Stimulated activated CD8-positive, alpha-beta memory T cell treated with anti-CD3 and anti-CD28 coated beads, Interleukin-7, amount 100 ng/mL, for 1 hour (primary cell): ENCODE results near the gene FAM118A.
"Not testable (repeated sequence)": the region's sequence is repeated elsewhere in the genome, so short reads cannot be mapped to it uniquely, and the experiment has no call there.

ENCODE experiments used
- DNase-seq, 2 donors: peaks; one replicate each; pipeline ENCODE4 v3.0.0-alpha.2; 2020; ENCODE audit warnings: low read depth in 2 of 2

FAM118A gene

DNA sequence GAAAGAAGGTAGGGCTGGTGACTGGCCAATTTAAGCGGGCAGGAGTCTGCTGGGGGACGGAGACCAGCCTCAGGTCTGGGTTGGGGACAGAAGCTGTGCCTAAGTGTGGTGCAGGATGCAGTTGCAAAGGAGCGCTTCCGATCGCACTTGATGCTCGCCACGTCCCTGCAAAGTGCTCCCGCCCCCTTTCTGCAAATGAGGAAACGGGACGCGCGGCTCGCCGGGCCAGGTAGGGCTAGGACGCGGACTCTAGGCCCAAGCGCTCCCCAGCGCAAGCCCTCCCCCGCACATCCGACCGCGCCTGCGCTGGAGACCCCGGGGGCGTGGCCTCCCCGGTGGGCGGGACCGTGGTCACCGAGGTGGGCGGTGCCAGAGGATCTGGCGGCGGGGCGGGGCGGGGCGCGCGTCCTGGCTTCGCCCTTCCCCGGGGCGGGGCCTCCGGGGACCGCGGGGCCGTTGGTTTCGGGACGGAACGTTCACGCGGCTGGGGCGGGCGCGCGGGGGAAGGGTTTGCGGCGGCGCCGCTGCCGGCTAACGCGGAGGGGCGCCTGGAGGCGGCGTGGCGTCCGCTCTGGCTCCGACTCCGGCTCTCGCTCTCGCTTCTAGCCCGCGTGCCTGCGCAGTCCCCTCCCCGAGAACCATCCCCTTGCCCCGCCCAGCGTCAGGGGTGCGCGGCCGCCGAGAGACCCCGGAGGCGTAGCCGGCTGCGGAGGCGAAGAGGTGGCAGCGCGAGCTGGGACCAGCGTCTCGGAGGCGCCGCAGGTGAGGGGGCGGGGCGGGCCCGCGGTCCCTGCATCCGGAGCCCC is at the start of gene FAM118A:
FAM118A (plus strand) TSS at position 513 of the 806 bp plus-strand sequence. CDS start 12,446 bp downstream, outside the sequence.
- DNase-seq: peak; percentile 96 to 99

DNA sequence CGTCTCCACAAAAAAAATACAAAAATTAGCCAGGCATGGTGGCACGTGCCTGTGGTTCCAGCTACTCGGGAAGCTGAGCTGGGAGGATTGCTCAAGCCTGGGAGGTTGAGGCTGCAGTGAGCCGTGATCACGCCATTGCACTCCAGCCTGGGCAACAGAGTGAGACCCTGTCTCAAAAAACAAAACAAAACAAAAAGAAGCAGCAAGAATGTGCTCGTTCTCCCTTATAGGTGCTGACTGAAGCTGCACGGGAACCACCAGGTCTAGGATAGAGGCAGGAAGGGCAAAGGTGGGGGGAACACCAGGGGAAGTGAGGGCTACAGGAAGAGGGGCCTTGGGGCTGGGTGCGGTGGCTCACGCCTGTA is 49.4 kb upstream of the FAM118A start:
- not testable (repeated sequence) for DNase-seq

DNA sequence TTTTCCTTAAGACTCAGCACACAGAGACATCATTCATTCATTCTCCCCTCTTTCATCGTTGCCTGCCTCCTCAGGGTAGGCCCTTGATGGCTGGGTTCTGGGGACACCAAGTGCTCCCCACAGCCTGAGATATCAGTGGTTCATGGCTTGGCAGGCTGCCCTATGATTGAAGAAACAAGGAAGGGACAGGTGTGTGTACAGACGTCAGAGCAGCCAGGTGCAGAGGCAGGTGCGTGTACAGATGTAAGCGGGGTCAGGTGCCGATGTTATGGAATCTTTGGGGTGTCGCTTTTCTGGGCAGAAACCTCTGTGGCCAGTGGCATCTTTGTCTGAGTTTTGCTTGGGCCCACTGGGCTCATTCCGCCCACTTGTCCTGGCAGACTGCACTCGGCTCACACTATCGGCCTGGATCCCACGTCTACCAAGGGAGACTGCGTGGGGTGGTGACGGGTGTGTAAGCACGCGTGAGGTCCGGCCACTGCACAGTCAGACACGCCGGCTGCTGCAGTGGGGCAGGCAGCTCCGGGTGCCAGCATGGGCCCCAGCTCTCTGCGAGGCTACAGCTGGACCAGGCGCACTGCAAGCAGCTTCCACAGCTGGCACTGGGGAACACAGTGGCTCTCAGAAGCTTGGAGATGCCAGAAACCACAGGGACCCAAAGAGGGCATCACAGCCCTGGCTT is 48.2 kb upstream of the FAM118A start:
- DNase-seq: no peak

DNA sequence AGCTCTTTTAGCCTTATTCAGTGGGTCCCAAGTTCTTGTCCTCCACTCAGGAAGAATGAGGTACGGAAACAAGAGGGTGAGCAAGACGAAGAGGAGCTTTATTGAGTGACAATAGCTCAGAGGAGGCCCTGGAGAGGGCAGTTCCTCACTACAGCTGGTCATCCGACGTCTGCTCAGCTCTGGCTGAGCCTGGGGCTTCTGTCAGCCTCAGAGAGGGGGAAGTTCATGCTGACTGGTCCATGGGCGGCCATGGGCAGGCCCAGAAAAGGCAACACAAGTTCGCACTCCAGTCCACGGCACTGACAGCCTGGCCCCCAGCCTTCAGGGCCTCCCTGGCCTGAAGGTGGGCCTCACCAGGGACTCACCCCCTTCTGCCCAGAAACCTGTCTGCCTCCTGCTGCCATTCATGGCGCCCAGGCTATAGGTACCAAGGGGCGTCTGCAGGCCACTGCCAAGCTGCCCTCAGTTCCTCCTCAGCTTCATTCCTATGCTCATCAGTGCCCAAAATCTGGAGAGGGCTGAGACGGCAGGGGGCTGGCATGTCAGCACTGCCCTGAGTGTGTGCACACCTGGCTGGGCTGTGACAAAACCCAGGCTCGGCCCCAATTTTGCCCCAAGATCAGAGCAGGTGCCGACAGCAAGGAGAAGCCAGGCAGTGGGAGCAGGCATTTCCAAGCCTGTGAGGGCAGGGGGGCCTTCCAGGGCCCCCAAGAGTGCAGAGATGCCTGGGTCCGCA is 47.4 kb upstream of the FAM118A start:
- no peak for DNase-seq

DNA sequence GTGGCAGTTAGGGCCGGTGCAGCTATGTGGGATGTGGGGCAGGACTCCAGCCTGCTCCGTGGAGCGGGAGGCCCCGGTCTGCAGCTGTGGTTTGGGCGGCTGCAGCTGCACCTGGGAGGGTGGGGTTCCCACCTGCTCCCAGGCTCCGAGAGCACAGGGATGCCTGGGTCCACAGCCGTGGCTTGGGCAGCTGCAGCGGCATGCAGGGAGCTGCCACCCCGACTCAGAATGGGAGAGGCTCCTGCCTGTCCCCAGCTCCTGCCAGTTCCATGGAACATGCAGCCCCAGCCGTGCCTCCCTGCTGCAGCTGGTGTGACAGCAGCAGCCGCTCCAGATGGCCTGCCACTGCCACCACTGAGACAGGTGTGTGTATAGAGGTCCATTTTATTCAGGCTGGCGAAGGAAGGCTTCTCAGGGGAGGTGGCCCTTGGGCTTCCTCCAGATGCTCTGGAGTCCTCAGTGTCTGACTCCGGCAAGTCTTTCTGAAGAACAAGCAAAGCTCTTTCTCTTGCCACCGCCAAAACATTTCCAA is 46.7 kb upstream of the FAM118A start:
- DNase-seq: no peak

DNA sequence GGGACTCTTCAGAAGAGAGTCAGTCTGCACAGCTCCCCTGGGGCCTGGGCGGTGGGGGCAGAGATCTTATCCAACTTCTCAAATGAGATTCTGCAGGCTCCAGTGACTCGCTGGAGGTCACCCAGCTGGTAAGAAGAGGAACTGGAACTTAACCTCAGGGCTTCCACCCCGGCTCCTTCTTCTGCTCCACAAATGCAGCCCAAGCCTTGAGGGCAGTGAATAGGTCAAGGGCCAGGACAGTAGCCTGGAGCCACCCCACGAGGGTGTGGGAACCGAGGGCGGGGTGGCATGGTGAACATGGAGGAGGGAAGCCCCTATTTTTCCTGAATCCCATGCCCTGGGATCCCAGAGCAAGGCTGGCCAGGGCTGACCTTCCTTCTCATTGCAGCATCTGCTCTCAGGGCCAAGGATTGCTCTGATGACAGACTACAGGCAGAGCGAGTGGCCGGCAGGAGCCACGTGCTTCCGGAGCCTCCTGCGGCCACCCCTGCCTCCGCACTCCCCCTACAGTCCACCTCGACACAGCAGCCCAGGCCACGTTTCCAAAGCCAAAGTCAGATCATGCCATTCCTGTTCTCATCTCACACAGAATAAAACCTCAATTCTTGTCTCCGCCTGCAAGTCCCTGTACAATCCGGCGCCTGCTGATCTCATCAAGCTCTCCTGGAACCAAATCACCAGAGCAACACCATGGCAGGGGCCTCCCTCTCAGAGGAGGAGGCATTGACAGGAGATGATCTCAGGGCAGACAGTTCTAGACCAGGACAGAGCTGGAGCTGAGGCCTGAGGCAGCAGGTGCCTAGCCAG is 46.1 kb upstream of the FAM118A start:
- DNase-seq: no peak

DNA sequence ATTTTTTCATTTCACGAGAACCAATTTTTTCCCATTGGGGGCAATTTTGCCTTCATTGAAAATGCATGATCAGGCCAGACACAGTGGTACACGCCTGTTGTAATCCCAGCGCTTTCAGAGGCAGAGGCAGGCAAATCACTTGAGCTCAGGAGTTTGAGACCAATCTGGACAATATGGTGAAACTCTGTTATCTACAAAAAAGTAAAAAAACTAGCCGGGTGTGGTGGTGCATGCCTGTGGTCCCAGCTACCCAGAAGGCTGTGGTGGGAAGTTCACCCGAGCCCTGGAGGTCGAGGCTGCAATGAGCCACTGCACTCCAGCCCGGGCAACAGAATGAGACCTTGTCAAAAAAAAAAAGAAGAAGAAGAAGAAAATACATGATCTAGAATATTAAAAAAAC is 44.2 kb upstream of the FAM118A start:
- DNase-seq: no peak

DNA sequence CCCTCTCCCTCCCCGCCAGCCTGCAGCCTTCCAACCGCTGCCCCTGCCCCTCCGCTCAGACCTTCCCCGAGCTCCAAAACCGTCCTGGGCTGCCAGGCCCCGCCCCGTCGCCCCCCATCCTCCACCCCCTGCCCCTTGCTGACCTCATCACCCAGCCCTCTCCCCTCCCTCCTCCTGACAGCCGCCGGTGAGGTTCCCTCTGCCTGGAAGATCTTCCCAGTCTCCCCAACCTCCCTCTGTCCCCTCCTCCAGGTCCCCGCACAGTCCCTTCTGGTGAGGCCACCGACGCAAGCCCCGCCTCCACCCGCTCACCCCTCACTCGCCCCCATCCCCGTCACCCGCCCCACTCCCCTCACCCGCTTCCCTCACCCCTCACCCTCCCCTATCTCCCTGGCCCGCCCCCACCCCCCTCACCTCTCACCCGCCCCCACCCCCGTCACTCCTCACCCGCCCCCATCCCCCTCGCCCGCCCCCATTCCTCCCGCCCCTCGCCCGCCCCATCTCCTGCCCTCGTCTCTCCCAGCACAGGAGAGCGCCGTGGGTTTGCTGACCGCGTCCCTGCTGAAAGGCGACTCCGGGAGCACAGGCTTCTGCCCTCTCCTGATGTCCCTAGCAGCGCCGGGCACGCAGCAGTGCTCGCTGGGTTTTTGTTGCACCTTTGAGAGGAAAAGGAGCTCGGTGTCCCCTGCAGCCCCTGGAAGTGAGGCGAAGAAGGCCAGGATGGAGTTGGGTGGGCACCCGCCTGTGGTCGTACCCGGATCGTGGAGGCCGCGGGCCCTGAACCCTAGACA is 41.4 kb upstream of the FAM118A start:
- no peak for DNase-seq

DNA sequence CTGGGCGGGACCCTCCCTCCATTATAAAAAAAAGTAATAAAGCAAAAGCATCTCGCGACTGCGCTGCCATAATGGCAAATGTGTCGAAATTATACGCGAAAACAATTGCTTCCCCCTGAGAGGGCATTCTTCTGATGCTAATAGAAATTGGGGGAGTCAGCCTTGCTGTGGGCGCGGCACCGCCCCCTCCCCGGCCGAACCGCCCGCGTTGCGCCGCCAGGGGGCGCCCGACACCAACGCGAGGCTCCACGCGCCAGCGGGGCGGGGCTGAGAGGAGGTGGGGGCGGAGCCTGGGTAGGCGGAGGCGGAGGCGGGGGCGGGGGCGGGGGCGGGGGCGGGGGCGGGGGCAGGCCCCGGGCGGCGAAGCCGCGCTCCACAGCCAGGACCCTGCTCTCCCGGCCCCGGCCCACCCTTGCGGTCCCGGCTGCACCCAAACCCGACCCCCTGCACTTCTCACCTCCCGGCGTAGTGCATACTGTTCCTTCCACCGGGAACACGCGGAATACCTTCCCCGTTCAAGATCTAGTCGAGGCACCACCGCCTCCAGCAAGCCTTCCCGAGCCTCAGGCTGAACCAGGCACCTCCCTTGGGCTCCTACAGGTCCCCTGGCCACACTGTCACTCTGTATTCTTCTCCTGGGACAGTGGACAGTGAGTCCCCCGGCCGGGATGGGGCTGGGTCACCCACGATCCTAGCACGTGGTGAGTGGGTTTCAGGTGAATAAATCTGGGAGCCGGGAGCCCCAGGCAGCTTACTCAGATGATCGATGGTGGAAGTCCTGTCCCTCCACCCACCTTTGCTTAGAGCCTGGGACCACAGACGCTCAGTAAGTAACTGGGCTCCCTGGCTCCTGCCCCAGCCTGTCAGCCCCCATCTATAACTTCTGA is 40.5 kb upstream of the FAM118A start:
- DNase-seq: peak; percentile 82 to 88

DNA sequence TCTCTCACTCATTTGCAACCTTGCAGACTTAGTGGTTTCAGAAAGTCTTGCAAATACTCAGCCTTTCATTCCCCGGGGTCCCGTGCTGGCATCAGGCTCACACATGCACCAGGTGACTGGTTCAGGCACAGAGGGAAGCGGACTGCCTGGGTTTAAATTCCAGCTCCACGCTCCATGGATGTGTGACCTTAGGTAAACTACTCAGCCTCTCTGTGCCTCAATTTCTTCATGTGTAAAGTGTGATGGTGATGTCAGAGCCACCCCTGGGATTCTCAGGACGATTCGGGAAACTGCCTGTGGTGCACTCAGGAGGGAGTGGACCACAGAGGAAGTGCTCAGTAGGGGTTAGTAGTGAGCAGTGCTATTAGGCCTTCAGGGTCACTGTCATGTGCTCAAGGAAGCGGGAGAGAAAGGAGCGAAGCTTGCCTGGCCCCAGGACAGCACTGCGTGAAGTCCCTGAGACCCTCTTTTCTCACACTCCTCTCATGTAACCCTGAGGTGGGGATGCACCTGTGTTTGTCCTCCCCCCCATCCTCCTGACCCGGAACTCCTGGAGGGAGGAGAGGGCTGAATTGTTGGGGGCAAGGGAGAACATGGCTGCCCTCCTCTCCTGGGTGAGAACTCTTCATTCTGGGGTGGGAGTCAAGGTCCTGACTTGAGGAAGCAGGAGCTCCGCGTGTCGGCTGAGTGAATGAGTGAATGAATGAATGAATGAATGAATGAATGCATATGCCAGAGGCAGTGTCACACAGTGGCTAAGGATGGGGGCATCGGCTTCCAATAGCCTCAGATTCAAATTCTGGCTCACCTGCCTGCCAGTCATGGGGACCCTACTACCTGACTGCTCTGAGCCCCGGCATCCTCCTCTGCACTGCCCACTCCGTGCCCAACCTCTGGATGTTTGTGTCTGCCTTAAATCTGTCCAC is 39.4 kb upstream of the FAM118A start:
- DNase-seq: no peak

DNA sequence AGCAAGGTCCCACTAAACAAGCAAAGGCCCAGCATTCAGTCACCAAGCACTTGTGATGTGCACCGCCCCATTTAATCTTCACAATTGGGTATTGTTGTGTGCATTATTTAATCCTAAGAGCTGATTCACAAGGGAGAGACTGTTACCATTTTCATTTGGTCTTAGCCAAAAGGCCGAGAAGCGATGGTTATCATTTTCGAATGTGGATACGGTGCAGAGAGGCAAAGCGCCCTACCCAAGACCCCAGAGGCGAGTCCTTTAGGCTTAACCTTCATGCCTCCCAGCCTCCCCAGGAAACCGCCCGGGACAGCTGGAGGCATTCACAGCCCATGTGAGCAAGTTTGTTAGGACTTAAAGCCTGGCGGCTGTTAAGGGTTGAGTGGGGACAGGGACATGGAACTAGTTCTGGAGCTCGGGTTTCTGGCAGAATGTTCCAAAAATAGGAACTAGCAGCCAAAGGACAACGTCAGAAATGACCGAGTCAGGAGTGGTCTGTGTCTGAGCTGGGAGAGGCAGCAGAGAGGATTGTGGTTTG is 38.0 kb upstream of the FAM118A start:
- no peak for DNase-seq

DNA sequence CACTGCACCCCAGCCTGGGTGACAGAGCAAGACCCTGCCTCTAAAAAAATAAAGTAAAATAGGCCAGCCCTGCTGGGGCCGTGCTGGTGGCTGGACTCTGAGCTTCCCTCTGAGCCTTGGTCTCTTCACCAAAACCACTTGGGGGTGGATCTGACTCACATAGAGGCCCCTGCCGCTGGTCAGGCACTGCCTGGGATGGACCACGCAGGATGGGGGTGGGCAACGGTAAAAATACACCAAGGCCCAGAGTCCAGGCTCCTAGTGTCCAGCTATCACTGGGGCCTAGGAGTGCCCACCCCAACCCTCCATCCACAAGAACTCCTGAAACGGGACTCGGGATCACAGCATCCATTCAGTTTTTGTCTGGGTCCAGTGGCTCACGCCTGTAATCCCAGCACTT is 37.2 kb upstream of the FAM118A start:
- no peak for DNase-seq

DNA sequence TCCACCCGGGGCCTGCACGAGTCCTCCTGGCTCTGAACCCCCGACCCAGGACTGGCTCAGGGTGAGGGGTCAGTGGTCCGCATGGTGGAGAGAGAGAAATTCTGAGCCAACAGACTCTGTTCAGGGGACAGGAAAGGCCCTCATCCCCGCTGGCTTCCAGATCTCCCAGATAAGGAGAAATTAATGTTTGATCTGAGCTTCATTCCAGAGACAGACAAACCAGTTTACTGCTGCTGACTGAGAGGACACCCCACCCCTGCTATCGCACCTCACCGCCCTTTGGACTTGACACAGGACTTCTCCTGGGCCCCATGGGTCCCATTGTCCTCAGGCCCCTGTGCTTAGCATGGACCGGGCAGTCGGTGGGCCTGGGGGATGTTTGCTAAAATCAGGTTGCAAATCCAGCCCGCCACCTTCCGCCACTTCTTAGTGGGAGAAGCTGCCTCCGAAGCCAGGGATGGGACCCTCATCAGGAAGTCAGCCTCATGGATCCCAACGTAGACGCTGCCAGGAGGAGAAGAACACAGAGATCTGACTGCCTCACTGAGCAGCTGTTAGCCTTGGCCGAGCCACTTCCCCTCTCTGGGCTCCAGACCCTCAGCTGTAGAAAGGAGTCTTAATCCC is 36.2 kb upstream of the FAM118A start:
- no peak for DNase-seq

DNA sequence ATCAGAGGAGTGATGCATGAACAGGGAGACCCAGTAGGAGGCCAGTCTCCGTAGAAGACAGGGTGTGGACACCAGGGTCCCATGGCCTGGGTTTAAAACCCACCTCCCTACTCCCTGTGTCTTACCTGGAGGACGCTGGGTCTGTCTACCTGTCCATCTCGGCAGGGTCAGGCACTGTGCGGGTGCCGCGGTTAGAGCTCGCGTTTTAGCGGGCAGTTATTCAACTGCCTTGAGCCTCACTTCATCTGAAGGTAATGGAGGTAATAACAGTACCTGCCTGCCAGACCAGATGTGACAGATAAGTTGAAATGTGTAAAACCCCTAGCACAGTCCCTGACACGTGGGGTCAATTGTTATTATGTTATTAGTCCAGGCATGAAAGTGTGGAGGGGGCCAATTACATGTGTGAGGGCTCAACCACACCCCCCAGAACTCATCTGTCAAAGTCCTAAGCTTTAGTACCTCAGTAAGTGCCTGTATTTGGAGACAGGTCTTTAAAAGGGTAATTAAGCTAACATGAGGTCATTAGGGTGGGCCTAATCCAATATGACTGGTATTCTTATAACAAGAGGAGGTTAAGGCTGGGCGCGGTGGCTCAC is 33.1 kb upstream of the FAM118A start:
- DNase-seq: no peak

DNA sequence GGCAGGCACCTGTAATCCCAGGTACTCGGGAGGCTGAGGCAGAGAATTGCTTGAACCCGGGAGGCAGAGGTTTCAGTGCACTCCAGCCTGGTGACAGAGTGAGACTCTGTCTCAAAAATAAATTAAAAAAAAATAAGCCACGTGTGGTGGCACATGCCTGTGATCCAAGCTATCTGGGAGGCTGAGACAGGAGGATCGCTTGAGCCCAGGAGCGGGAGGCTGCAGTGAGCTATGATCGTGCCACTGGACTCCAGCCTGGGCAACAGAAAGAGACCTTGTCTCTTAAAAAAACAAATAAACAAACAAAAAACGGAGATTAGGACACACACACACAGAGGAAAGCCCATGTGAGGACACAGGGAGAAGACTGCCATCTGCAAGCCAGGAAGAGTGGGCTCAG is 32.0 kb upstream of the FAM118A start:
- DNase-seq: not testable (repeated sequence)

DNA sequence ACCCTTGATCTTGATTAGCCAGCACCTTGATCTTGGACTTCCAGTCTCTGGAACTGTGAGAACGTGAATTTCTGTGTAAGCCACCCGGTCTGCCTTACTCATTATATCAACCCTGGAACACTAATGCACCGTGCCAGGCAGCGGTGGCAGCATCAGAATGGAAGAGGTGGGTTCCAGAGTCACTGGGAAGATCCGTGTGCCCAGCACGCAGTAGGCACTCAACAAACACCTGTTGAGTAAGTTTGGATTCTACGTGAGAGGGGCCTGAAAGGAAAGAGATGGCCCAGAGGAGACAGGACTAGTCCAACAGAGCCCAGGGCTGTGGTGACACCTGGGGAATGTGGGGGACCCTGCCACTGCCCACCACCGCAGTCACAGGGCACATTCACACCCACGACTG is 31.6 kb upstream of the FAM118A start:
- DNase-seq: no peak

DNA sequence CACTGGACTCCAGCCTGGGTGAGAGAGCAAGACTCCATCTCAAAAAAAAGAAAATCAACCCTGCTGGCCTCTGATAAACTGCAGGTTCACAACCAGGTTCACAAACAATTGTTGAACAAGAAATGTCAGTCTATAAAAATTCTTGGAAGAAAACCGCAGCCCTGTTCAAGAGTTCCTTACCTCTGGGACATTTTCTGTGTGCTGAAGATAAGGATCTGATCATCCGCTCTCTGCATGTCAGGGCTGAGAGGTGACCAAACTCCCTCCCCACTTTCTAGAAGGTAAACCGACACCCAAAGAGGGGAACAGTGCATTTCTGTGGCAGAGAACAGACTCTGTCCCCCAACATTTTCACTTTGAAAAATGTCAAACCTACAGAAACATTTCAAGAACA is 29.1 kb upstream of the FAM118A start:
- DNase-seq: no peak

DNA sequence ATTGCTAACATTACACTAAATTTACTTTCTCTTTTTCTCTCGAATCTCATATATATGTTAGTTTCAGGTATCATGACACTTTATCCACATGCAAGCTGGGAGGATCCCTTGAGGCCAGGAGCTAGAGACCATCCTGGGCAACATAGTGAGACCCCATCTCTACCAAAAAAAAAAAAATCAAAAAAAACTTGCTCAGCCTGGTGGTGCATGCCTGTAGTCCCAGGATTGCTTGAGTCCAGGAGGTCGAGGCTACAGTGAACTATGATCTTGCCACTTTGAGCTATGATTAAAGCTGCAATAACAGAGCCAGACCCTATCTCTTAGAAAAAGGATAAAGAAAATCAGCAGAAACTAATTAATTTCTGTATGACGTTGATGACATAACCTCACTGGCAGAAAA is 28.7 kb upstream of the FAM118A start:
- no peak for DNase-seq
